ENCODE results near the gene TNIK.

GRCh38 chr3:171428321-171428787, 31.9 kb downstream of the TNIK start:
- TF ChIP-seq CTCF (IDR thresholded peaks at IDR 0.05; ENCODE audit: low read length) = no peak
- no peak for TF ChIP-seq EZH2 (IDR thresholded peaks at IDR 0.05; ENCODE audit: borderline replicate concordance, low read length)

All from OCI-LY1 (cell line).